T47D (cell line): ENCODE results near the gene SH2B2.
"Not testable (repeated sequence)": the region's sequence is repeated elsewhere in the genome, so short reads cannot be mapped to it uniquely, and the experiment has no call there.

Source experiments
- DNase-seq, 2 experiments: peaks; one replicate each; pipeline versions ENCODE4 v3.0.0 to v3.0.0-alpha.2; 2011 to 2012; ENCODE audit warnings: low read depth in 1 of 2, low spot score in 1 of 2
- JUND ChIP-seq: IDR thresholded peaks from 2 replicates; pipeline ENCODE4 v1.6.1; 2012; ENCODE audit warnings: low read depth
- in situ Hi-C: cut with HindIII; loops from 2 replicates; pipeline ENCODE4 v1.10.0; 2016; ENCODE audit warnings: low sequenced_read_pairs, low pct_unique_long_range_greater_than_20kb

Gene SH2B2

DNA sequence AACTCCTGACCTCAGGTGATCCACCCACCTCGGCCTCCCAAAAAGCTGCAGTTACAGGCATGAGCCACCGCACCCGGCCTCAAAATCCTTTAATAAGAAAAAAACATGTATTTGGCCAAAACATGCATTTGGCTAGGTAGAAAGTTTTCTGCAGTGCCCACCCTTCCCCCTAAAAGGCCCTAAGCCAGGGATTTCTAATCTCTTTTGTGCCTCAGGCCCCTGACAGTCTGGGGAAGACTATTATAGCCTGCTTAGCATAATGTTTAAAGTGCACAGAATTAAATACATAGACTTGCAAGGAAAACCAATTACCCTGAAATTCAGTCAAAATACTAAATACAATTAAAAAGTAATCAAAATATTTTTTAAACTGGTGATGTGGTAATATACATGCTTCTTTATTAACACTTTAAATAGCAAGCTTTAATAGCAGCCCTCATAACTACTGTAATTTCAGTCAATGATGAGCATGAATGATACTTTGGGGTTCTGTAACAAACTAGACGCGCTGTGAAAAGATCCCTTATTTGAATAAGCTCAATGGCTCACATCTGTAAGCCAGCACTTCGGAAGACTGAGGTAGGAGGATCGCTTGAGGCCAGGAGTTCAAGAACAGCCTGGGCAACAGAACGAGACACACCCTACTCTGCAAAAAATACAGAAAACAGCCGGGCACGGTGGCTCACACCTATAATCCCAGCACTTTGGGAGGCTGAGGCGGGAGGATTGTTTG is 39.7 kb downstream of the SH2B2 start:
- no peak for DNase-seq
- in situ Hi-C loops = no loop called here
- no peak for TF ChIP-seq JUND

- DNase-seq, in situ Hi-C loops: not testable (repeated sequence)
Observed at GRCh38 chr7:102327183-102327582, 40.5 kb downstream of the SH2B2 start.

- in situ Hi-C loops = not testable (repeated sequence)
Observed at GRCh38 chr7:102328863-102329262, 42.2 kb downstream of the SH2B2 start.

GRCh38 chr7:102329366-102329765 is 42.7 kb downstream of the SH2B2 start:
- in situ Hi-C loops, DNase-seq: not testable (repeated sequence)

More at GRCh38 chr7:102328863-102329262, 42.2 kb downstream of the SH2B2 start:
- DNase-seq = not testable (repeated sequence)

GRCh38 chr7:102330666-102331460 is 44.2 kb downstream of the SH2B2 start:
- in situ Hi-C loops, DNase-seq: not testable (repeated sequence)

DNA sequence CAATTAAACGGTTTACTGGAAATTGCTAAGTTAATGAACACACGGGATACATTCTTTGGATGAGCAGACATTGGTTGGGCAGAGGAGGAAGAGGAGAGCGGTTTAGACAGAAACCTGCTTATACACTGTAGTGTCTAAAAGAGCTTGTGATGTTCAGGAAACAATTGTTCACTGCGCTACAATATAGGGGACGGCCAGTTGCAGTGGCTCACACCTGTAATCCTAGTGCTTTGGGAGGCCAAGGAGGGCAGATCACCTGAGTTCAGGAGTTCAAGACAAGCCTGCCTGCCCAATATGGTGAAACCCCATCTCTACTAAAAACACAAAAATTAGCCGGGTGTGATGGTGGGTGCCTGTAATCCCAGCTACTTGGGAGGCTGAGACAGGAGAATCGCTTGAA is 48.9 kb downstream of the SH2B2 start:
- DNase-seq, in situ Hi-C loops: not testable (repeated sequence)

- in situ Hi-C loops, DNase-seq: not testable (repeated sequence)
Observed at GRCh38 chr7:102337002-102337401, 50.3 kb downstream of the SH2B2 start.

GRCh38 chr7:102337420-102337819 is 50.8 kb downstream of the SH2B2 start:
- in situ Hi-C loops, DNase-seq: not testable (repeated sequence)

- DNase-seq, in situ Hi-C loops: not testable (repeated sequence)
Observed at GRCh38 chr7:102340599-102341368, 54.1 kb downstream of the SH2B2 start.

DNA sequence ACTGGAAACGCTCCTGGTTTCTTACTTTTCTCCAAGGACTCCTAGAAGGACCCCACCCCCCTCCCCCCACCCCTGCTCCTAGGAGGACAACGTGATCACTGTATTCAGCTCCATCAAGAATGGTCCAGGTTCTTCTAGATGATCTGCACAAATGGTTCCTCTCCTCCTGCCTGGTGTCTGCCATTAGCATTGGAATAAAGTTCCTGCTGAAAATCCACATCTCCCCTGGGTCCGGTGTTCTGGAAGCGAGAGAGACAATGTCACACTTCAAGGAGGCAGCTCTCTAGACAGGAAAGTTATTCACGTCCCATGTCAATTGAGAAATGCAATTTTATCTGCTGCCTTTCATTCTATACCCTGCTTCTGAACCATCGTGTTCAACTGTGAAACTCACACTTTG is 60.3 kb downstream of the SH2B2 start:
- DNase-seq, in situ Hi-C loops: not testable (repeated sequence)

DNA sequence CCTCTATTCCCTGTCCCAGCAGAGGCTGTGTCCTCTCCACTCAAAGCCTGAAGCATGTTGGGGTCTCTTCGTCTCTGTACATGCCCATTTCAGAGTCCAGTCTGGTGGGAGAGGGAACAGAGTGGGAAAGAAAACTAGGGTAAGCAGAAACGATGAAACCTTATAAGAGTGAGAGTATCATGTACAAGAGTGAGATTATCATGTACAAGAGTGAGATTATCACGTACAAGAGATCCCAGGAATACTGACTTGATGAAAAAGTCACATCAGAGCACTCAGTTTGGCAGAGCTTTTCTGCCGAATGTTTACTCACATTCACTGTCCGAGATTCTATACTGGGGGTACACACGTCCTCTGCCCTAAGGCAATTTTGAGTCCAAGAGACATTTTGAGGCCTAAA is 69.7 kb downstream of the SH2B2 start, which contains the start of gene SPDYE6:
Gene SPDYE6 (minus strand): TSS at position 101 of the 400 bp plus-strand sequence. CDS start 421 bp downstream, outside the sequence.
- DNase-seq, in situ Hi-C loops: not testable (repeated sequence)

GRCh38 chr7:102363549-102364393 is 77.1 kb downstream of the SH2B2 start:
- DNase-seq = peak; percentile 30 to 99
- in situ Hi-C loops = not testable (repeated sequence)

- in situ Hi-C loops, DNase-seq: not testable (repeated sequence)
Observed at GRCh38 chr7:102364394-102364886, 77.8 kb downstream of the SH2B2 start.

DNA sequence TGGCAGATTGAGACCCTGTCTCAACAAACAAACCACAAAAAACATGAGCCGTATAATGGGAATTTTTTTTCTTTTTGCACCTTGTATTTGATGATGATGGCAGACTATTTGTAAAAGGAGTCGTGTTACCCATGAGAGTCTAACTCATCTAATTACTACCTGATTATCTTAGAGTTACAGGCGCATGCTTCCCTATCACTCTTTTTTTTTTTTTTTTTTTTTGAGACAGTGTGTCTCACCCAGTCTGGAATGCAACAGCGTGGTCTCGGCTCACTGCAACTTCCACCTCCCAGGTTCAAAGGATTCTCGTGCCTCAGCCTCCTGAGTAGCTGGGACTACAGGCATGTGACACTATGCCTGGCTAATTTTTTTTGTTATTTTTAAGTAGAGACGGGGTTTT is 78.7 kb downstream of the SH2B2 start:
- in situ Hi-C loops, DNase-seq: not testable (repeated sequence)

DNA sequence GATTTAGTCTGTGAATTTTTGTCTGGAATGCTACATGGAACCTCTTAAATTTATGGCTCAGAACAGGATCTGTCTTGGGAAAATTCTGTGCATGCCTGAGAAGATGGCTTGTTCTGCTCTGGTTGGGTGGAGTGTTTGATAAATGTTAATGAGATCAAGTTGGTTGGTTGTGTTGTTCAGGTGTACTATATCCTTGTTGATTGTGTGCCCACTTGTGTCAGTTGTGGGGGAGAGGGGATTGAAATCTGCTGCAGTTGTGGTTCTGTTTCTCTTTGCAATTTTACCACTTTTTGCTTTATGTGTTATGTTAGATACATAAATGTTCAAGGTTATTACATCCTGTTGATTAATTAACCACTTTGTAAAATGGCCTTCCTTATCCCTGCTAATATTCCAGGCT is 83.4 kb downstream of the SH2B2 start:
- in situ Hi-C loops = not testable (repeated sequence)

More for the DNA sequence above, 83.4 kb downstream of the SH2B2 start:
- not testable (repeated sequence) for DNase-seq
